ENCODE data around the gene COMT.

COMT gene

DNA sequence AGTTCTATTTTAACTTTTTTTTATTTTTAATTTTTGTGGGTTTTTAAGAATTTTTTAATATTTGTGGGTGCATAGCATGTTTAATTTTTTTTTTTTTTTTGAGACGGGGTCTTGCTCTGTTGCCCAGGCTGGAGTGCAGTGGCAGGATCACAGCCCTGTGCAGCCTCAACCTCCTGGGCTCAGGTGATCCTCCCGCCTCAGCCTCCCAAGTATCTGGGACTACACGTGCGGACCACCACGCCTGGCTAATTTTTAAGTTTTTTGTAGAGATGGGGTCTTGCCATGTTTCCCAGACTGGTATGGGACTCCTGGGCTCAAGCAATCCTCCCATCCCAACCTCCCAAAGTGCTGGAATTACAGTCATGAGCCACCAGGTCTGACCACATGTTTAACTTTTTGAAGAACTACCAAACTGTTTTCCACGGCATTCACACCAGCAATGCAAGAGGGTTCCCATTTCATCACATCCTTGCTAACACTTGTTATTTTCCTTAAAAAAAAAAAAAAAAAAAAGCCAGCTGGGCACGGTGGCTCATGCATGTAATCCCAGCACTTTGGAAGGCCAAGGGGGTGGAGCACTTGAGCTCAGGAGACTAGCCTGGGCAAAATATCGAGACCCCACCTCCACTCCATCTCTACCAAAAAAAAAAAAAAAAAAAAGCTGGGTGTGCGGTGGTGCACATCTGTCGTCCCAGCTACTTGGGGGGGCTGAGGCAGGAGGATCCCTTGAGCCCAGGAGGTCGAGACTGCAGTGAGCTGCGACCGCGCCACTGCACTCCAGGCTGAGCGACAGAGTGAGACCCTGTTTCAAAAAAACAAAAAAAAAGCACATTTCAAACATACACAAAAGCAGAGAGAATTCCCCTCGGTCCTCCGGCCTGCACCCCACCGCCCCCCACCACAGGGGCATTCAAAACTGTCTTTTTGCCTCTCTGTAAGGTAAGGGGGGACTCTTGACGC, 16.8 kb downstream of the COMT start:
- DNase-seq, result no peak

- DNase-seq, result no peak
Measured at GRCh38 chr22:19959043-19959586, 17.5 kb downstream of the COMT start.

GRCh38 chr22:19959587-19960490, 18.3 kb downstream of the COMT start:
- DNase-seq, result no peak

- DNase-seq, result no peak
Measured at GRCh38 chr22:19960491-19961200, 19.1 kb downstream of the COMT start.

DNA sequence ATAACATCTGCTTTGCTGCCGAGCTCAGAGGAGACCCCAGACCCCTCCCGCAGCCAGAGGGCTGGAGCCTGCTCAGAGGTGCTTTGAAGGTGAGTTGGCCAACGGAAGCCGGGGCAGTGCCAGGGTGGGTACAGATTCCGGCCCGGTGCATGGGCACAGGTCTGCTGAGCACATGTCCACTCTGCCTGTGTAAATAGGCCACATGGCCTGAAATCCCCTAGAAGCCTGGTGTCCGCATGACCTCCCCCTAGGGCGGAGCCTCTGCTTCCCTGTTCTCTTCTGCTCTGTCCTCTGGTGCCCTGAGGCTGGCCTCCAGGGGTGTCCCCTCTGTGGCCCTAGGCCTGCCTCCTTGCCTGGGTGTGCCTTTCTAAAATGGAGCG, 19.6 kb downstream of the COMT start:
- DNase-seq, result no peak

- no peak for DNase-seq
Measured at GRCh38 chr22:19961868-19962245, 20.3 kb downstream of the COMT start.

- DNase-seq, result peak; percentile 67
Measured at GRCh38 chr22:19962246-19962908, 20.8 kb downstream of the COMT start.

- DNase-seq, result peak; percentile 27
Measured at GRCh38 chr22:19962909-19963806, 21.6 kb downstream of the COMT start.

DNA sequence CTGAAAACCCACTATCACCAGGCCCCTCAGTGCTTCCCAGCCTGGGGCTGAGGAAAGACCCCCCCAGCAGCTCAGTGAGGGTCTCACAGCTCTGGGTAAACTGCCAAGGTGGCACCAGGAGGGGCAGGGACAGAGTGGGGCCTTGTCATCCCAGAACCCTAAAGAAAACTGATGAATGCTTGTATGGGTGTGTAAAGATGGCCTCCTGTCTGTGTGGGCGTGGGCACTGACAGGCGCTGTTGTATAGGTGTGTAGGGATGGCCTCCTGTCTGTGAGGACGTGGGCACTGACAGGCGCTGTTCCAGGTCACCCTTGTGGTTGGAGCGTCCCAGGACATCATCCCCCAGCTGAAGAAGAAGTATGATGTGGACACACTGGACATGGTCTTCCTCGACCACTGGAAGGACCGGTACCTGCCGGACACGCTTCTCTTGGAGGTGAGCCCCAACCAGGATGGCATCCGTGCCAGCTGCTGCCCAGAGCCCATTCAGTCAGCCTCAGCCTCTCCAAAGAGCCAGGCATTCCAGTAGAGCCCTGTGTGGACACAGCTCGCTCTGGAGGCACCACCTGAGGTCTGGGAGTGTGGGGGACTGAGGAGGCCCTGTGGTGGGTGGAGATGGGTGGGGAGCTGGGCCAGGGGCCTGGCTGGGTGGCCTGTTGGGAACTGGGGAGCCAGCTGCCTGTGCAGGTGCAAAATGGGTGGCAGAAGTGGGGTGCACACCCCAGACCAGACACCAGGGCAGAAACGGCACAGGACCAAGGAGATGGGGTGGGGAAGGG, 22.5 kb downstream of the COMT start:
- DNase-seq, result no peak

GRCh38 chr22:19964701-19965386, 23.3 kb downstream of the COMT start:
- DNase-seq, result no peak

DNA sequence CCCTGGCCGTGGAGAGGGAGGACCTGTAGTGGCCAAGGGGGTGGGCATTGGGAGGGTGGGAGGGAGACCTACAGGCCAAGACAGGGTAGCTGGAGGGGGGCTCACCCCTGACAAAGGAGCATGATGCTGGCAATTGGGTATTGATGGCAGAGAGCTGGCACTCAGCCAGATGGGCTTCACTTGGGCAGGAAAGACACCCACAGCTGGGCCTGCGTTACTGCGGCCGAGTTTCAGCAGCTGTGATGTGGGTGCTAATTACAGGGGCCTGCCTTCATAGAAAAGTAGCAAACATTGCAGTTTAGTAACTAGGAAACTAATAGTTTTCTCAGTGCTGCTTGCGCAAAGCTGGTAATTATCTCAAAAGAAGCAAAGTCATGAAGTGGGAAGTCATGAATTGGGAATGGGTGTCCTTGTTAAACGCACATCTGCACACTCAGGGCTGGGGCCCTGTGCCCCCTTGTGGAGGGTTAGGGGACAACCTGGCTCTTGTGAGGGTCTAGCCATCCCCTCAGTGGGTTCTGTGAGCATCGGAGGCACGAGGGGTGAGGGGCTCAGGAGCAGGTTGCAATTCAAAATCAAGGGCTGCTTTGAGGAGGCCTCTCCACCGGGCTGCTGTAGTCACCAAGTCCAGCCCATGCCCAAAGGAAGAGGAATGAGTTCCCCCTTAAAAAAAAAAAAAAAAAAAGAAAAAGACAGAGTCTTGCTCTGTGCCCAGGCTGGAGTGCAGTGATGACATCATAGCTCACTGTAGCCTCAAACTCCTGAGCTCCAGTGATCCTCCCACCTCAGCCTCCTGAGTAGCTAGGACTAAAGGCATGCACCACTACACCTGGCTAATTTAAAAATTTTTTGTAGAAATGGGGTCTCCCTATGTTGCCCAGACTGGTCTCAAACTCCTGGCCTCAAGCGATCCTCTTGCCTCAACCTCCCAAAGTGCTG, 24.5 kb downstream of the COMT start:
- DNase-seq, result no peak

GRCh38 chr22:19966908-19967750, 25.6 kb downstream of the COMT start:
- DNase-seq, result no peak

DNA sequence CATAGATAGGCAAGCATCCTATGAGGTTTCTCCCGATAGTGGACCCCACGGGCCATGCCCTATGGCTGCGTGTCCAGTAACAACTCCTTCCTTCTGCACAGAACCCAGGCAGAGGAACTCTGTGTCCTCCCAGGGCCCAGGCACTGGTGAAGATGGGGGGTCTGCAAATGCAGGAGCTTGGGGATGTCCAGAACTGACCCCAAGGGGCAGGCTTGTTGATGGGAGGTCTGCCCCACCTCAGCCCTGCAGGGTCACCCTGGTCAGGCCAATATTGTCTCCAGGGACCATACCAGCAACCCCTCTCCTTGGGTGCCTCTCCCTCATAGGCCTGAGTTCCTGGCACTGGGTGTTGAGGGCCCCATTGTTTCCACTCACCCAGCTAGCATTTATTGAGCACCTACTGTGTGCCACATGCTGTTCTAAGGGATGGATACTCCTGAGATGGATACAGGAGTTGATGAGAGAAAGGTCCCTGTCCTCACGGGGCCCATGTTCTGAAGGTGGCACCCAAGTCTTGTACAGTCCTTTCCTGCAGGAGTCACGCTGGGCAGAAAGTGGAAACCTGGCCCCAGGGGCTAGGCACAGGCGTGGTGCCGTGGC, 26.4 kb downstream of the COMT start:
- no peak for DNase-seq

- DNase-seq, result no peak
Measured at GRCh38 chr22:19968450-19968891, 26.9 kb downstream of the COMT start.

GRCh38 chr22:19969141-19969928, 27.8 kb downstream of the COMT start:
- no peak for DNase-seq

- no peak for DNase-seq
Measured at GRCh38 chr22:19970031-19970478, 28.5 kb downstream of the COMT start.

Data from NCI-H526 treated with DMSO at 0.1 percent for 48 hours (cell line).